NCI-H2081 (cell line): ENCODE data around the gene TPRN.

Experiments used
- DNase-seq, 2 experiments: peaks; one replicate each; lab custom pipeline; 2025; lab: John Stamatoyannopoulos, UW

Gene TPRN

GRCh38 chr9:137172901-137173795, 27.4 kb downstream of the TPRN start:
- peak in 1 of 2 experiments; percentile 22 for DNase-seq

- DNase-seq, result no peak
These were observed 29.2 kb downstream of the TPRN start for GRCh38 chr9:137171149-137171900.

- DNase-seq, result no peak
These were observed 29.9 kb downstream of the TPRN start for GRCh38 chr9:137170486-137171148.

- no peak for DNase-seq
These were observed 30.6 kb downstream of the TPRN start, which contains the start of gene LRRC26 for GRCh38 chr9:137169896-137170358. TSS of gene LRRC26 (minus strand) at chr9:137170051. CDS start at chr9:137169943, 108 bp downstream.

- DNase-seq, result peak; percentile 85 to 95
These were observed 31.4 kb downstream of the TPRN start for GRCh38 chr9:137168904-137169856.

GRCh38 chr9:137168573-137168903, 32.0 kb downstream of the TPRN start:
- DNase-seq, result peak in 1 of 2 experiments; percentile 17

- no peak for DNase-seq
These were observed 32.6 kb downstream of the TPRN start for GRCh38 chr9:137167747-137168572.

GRCh38 chr9:137167277-137167746, 33.2 kb downstream of the TPRN start:
- no peak for DNase-seq

GRCh38 chr9:137166380-137167229, 33.9 kb downstream of the TPRN start:
- DNase-seq, result no peak

GRCh38 chr9:137165250-137165836, 35.2 kb downstream of the TPRN start:
- DNase-seq, result no peak

- DNase-seq, result no peak
These were observed 35.9 kb downstream of the TPRN start for GRCh38 chr9:137164370-137165249.

GRCh38 chr9:137163805-137164204, 36.7 kb downstream of the TPRN start:
- no peak for DNase-seq

GRCh38 chr9:137163365-137163715, 37.2 kb downstream of the TPRN start:
- no peak for DNase-seq

- no peak for DNase-seq
These were observed 37.8 kb downstream of the TPRN start for GRCh38 chr9:137162505-137163364.

GRCh38 chr9:137161558-137162486, 38.7 kb downstream of the TPRN start:
- DNase-seq, result no peak
